Vagina (tissue), 2 donors: Measurements from ENCODE around the gene DOK5.

Experiments
- POLR2A ChIP-seq, 2 donors: fragments of 450-650 bp; IDR thresholded peaks; one replicate each; pipeline ENCODE4 v1.6.1; 2017; ENCODE audit warnings: antibody characterized with exemption in 2 of 2, mild to moderate bottlenecking in 2 of 2, moderate library complexity in 2 of 2
- POLR2AphosphoS5 ChIP-seq, 2 donors: sonication (generic); formaldehyde crosslinking; IDR thresholded peaks; one replicate each; pipeline ENCODE4 v1.9.0; 2017; ENCODE audit warnings: antibody characterized with exemption in 2 of 2, mild to moderate bottlenecking in 2 of 2, low read depth in 1 of 2; ENCODE audit not compliant: insufficient read depth in 1 of 2
- TF ChIP-seq, protein P1 (sequence below), 3 experiments: fragments of 450-650 bp in 2 of 3; fragments of 200-600 bp in 1 of 3; sonication (generic) in 1 of 3; IDR thresholded peaks; one replicate each; pipeline ENCODE4 v1.5.1; 2017 to 2019; ENCODE audit warnings: antibody characterized with exemption in 3 of 3, mild to moderate bottlenecking in 2 of 3, moderate library complexity in 2 of 3

DNA sequence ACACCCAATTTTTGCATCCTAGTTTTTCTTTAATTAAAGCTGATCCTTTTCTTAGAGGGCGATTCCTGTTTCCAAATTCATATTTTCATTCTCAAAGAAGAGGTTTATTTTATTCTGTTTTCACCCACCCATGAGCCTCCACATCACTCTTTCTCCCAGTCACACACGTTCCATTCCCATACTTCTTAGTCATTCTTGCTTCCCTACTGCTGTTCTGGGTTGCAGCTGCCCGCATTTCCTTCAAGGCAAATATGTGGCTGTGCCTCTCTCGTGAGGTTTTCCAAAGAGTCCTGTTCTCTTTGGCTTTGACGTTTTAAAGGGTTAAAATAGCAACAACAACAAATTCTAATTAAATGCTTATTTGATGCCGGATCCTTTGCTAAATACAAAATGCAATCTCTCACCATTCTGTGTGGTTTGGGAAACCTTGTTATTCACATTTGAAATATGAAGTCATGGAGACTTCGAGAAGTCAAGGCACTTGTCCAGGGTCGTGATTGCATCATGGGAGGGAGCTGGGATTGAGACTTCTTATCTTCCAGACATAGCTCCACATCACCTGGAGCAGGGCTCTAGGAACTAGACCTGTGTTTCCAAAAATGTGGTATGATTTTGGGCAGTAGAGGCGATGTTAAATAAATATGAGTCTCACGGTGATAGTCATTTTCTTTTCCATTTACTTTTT lies 126.6 kb downstream of the DOK5 start:
- TF ChIP-seq, protein P1, sequence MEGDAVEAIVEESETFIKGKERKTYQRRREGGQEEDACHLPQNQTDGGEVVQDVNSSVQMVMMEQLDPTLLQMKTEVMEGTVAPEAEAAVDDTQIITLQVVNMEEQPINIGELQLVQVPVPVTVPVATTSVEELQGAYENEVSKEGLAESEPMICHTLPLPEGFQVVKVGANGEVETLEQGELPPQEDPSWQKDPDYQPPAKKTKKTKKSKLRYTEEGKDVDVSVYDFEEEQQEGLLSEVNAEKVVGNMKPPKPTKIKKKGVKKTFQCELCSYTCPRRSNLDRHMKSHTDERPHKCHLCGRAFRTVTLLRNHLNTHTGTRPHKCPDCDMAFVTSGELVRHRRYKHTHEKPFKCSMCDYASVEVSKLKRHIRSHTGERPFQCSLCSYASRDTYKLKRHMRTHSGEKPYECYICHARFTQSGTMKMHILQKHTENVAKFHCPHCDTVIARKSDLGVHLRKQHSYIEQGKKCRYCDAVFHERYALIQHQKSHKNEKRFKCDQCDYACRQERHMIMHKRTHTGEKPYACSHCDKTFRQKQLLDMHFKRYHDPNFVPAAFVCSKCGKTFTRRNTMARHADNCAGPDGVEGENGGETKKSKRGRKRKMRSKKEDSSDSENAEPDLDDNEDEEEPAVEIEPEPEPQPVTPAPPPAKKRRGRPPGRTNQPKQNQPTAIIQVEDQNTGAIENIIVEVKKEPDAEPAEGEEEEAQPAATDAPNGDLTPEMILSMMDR (IDR thresholded peaks at IDR 0.05), result no peak
- TF ChIP-seq POLR2AphosphoS5 (IDR thresholded peaks at IDR 0.05; ENCODE audit: insufficient read depth in 1 of 2, low read depth in 1 of 2) (no peak), POLR2A (IDR thresholded peaks at IDR 0.05) (no peak)
